IPS-20b (cell line): ENCODE results near the gene DDX47.
"Not testable (repeated sequence)": the region's sequence is repeated elsewhere in the genome, so short reads cannot be mapped to it uniquely, and the experiment has no call there.

ENCODE experiments used
- H3K27ac ChIP-seq: one replicate; pipeline ENCODE4 v1.5.1; 2013; ENCODE audit warnings: low read length
- H3K27me3 ChIP-seq: 2 replicates; pipeline ENCODE4 v1.6.1; 2013; ENCODE audit warnings: mild to moderate bottlenecking, low read length, inconsistent platforms; ENCODE audit not compliant: insufficient read depth
- H3K36me3 ChIP-seq: 2 replicates; pipeline ENCODE4 v1.6.1; 2013; ENCODE audit warnings: low read depth, mild to moderate bottlenecking, inconsistent platforms, low read length, moderate library complexity; ENCODE audit not compliant: insufficient read depth
- H3K4me1 ChIP-seq: 2 replicates; pipeline ENCODE4 v1.6.1; 2013; ENCODE audit warnings: mild to moderate bottlenecking, control low read depth, inconsistent platforms, low read length, moderate library complexity; ENCODE audit not compliant: insufficient read depth
- H3K4me3 ChIP-seq: 2 replicates; pipeline ENCODE4 v1.5.1; 2013; ENCODE audit warnings: mild to moderate bottlenecking, low read length, inconsistent platforms
- H3K9ac ChIP-seq: 2 replicates; pipeline ENCODE4 v1.6.1; 2013; ENCODE audit warnings: low read depth, mild to moderate bottlenecking, inconsistent platforms, low read length, moderate library complexity
- H3K9me3 ChIP-seq: 2 replicates; pipeline ENCODE4 v1.6.1; 2013; ENCODE audit warnings: mild to moderate bottlenecking, low read depth, low read length, inconsistent platforms; ENCODE audit not compliant: insufficient read depth

The DDX47 gene

DNA sequence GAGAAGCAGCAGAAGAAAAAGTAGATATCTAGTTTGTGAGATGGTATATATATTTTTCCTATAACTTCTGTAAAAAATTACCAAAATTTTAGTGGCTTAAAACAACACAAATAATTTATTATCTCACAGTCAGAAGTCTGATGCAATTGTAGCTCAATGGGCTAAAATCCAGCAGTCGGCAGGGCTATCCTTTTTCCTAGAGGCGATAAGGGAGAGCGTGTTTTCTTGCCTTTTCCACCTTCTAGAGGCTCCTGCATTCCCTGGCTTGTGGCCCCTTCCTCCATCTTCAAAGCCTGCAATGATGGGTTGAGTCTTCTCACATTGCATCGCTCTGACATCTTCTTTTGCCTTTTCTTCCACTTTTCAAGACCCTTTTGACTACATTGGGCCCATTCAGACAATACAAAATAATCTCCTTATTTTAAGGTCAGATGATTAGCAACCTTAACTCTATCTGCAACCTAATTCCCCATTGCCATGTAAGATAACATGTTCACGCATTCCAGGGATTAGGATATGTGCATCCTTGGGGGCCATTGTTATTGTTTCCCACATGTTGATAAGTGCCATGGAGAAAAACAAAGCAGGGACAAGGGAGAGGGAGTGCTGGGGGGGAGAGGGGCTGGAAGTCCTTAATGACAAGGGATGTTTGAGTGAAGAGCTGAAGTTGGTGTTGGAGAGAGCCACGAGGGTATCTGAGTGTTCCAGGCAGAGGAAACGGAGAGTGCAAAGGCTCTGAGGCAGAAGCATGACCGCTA is 13.8 kb upstream of the DDX47 start:
- Histone ChIP-seq H3K27me3 (no peaks in the 10 kb centered on the region), H3K4me3 (no peak overlapping the region), H3K9me3 (no peaks in the 10 kb centered on the region), H3K27ac (no peak overlapping the region), H3K36me3 (no peaks in the 10 kb centered on the region), H3K9ac (no peak overlapping the region), H3K4me1 (peaks cover 5% of the 10 kb centered on the region; the same call in 1 of the 2 replicates)

DNA sequence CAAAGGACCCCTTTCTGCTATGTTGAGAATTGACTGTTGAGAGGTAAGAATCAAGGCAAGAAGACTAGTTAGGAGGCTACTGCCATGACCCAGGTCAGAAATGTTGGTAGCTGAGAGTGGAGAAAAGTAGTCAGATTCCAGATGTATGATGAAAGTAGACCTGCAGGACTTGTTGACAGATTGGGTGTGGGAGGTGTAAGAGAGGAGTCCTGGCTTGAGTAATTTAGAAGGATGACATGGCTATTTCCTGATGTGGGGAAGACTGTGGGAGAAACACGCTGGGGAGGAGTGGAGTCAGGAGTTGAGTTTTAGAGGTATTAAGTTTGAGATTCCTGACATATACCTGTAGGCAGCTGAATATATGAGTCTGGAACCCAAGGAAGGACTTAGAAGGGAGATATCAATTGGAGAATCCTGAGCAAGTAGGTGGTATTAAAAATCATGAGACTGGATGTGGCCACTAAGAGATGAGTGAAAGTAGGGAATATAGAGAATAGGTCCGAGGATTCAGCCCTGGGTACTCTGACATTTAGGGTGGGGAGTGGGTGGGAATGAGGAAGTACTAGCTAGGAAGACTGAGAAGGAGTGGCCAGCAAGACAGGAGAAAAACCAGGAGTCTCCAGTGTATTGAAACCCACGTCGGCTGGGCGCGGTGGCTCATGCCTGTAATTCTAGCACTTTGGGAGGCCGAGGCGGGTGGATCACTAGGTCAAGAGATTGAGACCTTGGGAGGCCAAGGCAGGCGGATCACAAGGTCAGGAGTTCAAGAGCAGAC is 12.6 kb upstream of the DDX47 start:
- Histone ChIP-seq H3K27ac (no peak overlapping the region), H3K4me3 (no peak overlapping the region), H3K9me3 (no peaks in the 10 kb centered on the region), H3K36me3 (no peaks in the 10 kb centered on the region), H3K4me1 (peaks cover 5% of the 10 kb centered on the region; the same call in 1 of the 2 replicates), H3K27me3 (no peaks in the 10 kb centered on the region), H3K9ac (no peak overlapping the region)

DNA sequence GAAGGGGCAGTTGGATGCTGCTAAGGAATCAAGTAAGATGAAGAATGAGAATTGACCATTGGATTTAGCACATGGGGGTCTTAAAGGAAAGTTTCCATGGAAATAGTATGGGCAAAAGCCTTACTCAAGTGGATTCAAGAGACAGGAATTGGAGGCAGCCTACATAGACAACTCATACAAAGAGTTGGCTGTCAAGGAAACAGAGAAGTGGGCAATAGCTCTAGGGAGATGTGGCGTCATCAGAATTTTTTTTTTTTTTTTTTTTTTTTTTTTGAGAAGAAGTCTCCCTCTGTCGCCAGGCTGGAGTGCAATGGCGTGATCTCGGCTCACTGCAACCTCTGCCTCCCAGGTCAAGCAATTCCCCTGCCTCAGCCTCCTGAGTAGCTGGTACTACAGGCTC is 11.5 kb upstream of the DDX47 start:
- H3K9me3 ChIP-seq = not testable (repeated sequence)

DNA sequence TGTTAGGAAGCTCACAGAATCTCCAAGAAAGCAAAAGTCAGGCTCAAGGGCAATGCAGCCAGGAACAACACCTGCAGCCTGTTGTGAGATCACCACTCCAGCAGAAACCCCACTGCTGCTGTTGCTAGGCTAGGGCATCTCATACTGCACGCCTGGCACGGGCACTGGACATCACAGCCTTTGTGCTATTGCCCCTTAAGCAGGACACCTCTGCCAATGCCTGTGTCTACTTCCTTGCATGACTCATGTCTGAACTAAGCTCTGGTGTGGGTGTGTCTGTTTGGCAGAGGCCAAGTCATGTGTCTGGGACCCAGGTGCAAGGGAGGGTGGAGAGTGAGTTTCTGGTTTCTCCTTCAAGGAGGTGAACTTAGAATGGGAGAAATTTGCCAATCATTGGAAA is 10.0 kb upstream of the DDX47 start:
- H3K4me3 ChIP-seq = no peak overlapping the region

More for the DNA sequence above, 11.5 kb upstream of the DDX47 start:
- not testable (repeated sequence) for H3K27ac ChIP-seq, H3K4me1 ChIP-seq, H3K9ac ChIP-seq, H3K4me3 ChIP-seq, H3K36me3 ChIP-seq, H3K27me3 ChIP-seq

DNA sequence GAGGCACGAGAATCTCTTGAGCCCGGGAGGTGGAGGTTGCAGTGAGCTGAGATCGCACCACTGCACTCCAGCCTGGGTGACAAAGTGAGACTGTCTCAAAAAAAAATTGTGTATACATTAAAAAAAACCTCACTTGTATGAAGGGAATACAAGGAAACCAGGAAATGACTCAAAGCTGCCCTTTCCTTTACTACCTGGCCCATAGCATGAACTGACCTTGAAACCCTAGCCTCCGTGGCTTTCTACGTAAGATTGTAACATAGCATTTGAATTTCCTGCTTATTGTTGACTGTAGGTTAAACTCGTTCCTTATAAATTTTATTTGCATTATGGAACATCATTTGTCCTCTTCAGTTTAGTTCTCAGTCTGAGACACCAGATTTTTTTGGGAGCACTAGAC is 9.1 kb upstream of the DDX47 start:
- Histone ChIP-seq H3K9me3 (no peaks in the 10 kb centered on the region), H3K36me3 (no peaks in the 10 kb centered on the region), H3K9ac (no peak overlapping the region), H3K27me3 (no peaks in the 10 kb centered on the region), H3K27ac (no peak overlapping the region), H3K4me3 (no peak overlapping the region), H3K4me1 (peaks cover 5% of the 10 kb centered on the region; the same call in 1 of the 2 replicates)

More for the DNA sequence above, 10.0 kb upstream of the DDX47 start:
- no peaks in the 10 kb centered on the region for H3K36me3 ChIP-seq
- H3K27me3 ChIP-seq = no peaks in the 10 kb centered on the region
- no peak overlapping the region for H3K9ac ChIP-seq
- peaks cover 5% of the 10 kb centered on the region; the same call in 1 of the 2 replicates for H3K4me1 ChIP-seq
- no peak overlapping the region for H3K27ac ChIP-seq
- H3K9me3 ChIP-seq = no peaks in the 10 kb centered on the region

DNA sequence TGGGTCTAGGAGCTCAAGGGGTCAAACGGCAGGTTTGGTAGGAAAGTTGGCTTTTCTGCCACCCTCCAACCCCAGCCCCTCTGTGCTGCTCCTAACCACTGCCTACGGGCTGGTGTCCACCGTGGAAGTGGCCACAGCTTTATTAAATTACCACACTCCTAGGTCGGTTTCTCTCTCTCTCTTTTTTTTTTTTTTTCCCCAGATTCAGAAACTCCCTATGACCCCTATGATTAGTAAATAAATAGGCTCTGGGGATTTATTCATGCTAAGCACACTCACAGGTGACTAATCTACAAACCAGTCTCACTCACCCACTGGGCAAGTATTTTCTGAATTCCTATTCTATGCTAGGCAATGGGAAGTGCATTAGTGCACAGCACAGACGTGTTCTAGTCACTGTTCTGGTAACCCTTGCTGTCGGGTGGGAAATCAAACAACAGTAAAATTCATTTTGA is 8.7 kb upstream of the DDX47 start:
- Histone ChIP-seq H3K27ac (no peak overlapping the region), H3K9me3 (no peaks in the 10 kb centered on the region), H3K36me3 (no peaks in the 10 kb centered on the region), H3K4me3 (no peak overlapping the region), H3K9ac (no peak overlapping the region), H3K4me1 (peaks cover 4% of the 10 kb centered on the region; the same call in 1 of the 2 replicates), H3K27me3 (no peaks in the 10 kb centered on the region)

DNA sequence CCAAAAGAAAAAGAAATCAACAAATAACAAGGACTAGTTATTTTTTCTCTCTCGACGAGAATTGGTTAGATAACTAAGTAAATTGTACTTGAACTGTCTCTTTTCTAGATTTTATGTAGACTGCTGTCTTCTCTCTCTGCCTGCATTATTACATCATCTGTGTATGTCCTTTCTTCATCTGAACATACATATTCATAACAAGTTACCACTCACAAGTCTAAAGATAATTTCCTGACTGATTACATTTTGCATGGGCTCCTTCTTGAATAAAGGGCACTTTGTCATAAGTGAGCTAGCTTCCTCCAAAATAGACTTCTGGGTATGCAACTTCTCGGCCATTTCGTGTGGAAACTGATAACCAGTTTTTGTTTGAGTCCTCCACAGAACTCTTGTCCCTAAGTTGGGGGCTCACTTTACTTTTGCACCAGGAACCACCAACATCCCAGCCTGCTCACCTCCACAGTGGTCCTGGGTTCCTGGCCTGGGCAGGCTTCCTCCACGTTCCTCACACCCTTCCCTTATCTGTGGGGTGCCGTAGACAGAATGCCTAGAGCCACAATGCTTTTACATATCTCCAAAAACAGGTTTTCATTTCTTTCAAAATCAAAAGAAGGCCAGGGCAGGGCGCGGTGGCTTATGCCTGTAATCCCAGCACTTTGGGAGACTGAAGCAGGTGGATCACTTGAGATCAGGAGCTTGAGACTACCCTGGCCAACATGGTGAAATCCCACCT is 6.2 kb upstream of the DDX47 start:
- no peak overlapping the region for H3K27ac ChIP-seq
- no peaks in the 10 kb centered on the region for H3K27me3 ChIP-seq
- no peak overlapping the region for H3K4me3 ChIP-seq
- H3K4me1 ChIP-seq = no peaks in the 10 kb centered on the region
- H3K36me3 ChIP-seq = no peaks in the 10 kb centered on the region
- no peak overlapping the region for H3K9ac ChIP-seq
- no peaks in the 10 kb centered on the region for H3K9me3 ChIP-seq

DNA sequence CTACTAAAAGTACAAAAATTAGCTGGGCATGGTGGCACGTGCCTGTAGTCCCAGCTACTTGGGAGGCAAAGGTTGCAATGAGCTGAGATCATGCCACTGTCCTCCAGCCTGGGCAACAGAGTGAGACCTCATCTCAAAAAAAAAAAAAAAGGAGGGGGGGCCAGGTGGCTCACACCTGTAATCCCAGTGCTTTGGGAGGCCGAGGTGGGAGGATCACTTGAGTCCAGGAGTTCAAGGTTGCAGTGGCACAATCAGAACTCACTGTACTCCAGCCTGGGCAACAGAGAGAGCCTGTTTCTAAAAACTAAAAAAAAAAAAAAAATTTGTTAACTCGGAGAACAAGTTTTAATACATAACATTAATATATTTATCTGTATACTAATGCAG is 5.6 kb upstream of the DDX47 start:
- H3K9ac ChIP-seq = not testable (repeated sequence)

DNA sequence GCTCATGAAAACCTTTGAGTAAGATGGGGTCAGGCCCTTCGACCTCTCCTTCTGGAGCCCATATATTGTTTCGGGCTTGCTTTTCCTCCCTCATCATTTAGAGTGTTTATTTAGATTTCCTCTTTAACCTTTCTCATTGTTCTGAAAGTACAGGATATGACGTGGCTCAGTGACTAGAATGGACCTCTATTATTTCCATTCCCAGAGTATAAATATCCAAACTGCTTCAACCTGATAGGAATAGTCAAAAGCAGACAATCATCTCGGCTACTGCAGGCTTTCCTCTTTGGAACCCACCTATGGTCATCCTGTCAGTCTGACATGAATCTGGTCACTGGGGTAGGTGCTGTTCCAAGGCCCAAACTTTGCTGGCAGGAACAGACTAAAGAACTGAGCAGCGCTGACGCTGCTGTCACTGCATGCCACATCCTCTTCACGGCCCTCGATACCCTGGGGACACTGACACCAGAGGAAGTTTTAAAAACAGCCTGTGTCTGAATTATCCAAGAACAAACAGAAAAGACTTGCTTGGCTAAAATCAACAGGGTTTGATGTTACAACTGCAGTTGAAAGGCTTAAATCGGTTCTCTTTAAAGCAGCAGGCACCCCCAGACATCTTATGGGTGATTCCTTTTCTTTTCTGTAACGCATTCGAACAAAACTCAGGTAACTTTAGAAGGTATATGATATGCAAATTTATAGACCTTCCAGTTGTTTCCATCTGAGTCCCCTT is 5.0 kb upstream of the DDX47 start:
- no peak overlapping the region for H3K4me3 ChIP-seq

More for the DNA sequence above, 5.6 kb upstream of the DDX47 start:
- not testable (repeated sequence) for H3K4me3 ChIP-seq, H3K9me3 ChIP-seq, H3K4me1 ChIP-seq, H3K27ac ChIP-seq, H3K27me3 ChIP-seq, H3K36me3 ChIP-seq

DNA sequence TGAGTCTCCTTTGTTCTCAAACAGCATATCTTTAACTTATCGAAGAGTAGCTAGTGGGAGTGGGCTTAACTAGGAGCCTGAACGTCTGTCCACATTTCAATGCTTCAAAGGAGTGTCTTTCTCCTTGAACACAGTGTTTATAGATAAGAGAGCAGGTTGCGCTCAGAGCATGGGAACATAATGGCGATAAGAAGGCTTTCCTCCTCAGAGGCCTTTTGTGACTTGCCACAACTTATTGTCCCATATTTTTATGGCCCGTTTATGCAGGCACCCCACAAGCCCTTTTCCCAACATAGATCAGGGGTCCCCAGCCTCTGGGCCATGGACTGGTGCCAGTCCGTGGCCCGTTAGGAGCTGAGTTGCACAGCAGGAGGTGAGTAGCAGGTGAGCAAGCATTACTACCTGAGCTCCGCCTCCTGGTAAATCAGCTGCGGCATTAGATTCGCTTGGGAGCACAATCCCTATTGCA is 2.6 kb upstream of the DDX47 start:
- peaks cover 9% of the 10 kb centered on the region for H3K36me3 ChIP-seq
- H3K4me1 ChIP-seq = no peaks in the 10 kb centered on the region
- no peak overlapping the region for H3K27ac ChIP-seq
- no peak overlapping the region for H3K4me3 ChIP-seq
- no peaks in the 10 kb centered on the region for H3K27me3 ChIP-seq
- H3K9me3 ChIP-seq = no peaks in the 10 kb centered on the region
- H3K9ac ChIP-seq = no peak overlapping the region

More for the DNA sequence above, 5.0 kb upstream of the DDX47 start:
- no peaks in the 10 kb centered on the region for H3K4me1 ChIP-seq
- no peak overlapping the region for H3K27ac ChIP-seq
- no peaks in the 10 kb centered on the region for H3K9me3 ChIP-seq
- H3K9ac ChIP-seq = no peak overlapping the region
- H3K27me3 ChIP-seq = no peaks in the 10 kb centered on the region
- no peaks in the 10 kb centered on the region for H3K36me3 ChIP-seq

DNA sequence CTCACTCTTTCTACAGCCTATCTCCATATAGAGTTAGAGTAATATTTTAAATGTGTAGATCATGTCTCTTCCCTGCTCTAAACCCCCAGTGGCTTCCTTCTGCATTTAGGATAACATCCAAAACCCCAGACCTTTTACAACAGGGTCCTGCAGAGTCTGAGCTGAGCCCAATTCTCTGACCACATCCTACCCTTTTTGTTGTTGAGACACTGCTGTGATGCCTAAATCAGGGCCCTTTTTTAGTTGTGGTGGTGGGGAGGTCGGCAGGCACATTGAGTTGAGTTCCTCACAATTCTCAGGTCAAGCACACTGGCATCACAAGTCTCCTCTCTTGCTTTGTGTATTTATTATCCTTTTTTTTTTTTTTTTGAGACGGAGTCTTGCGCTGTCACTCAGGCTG is 1.8 kb upstream of the DDX47 start:
- H3K27me3 ChIP-seq = no peaks in the 10 kb centered on the region
- peaks cover 17% of the 10 kb centered on the region for H3K36me3 ChIP-seq
- H3K4me1 ChIP-seq = no peaks in the 10 kb centered on the region
- no peaks in the 10 kb centered on the region for H3K9me3 ChIP-seq
- no peak overlapping the region for H3K27ac ChIP-seq
- H3K9ac ChIP-seq = no peak overlapping the region
- H3K4me3 ChIP-seq = no peak overlapping the region
